ENCODE results near the gene XIAP. TPM values are rescaled to one million over a fixed set of nuclear protein-coding genes. Genes with fewer than 3 reads are reported as not detected.

XIAP gene
- total RNA-seq, 2 donors from 2014 or later: 30.0 to 56.4 TPM

DNA sequence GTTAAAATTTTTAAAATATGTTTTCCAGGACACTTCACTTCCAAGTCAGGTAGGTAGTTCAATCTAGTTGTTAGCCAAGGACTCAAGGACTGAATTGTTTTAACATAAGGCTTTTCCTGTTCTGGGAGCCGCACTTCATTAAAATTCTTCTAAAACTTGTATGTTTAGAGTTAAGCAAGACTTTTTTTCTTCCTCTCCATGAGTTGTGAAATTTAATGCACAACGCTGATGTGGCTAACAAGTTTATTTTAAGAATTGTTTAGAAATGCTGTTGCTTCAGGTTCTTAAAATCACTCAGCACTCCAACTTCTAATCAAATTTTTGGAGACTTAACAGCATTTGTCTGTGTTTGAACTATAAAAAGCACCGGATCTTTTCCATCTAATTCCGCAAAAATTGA is 49.7 kb downstream of the XIAP start:
- H3K27ac ChIP-seq: no peak overlapping the region
- DNase-seq (ENCODE audit: low spot score): no peak
- TF ChIP-seq POLR2AphosphoS5 (IDR thresholded peaks at IDR 0.05) (no peak), POLR2A (IDR thresholded peaks at IDR 0.05) (no peak)
- TF ChIP-seq, protein P1, sequence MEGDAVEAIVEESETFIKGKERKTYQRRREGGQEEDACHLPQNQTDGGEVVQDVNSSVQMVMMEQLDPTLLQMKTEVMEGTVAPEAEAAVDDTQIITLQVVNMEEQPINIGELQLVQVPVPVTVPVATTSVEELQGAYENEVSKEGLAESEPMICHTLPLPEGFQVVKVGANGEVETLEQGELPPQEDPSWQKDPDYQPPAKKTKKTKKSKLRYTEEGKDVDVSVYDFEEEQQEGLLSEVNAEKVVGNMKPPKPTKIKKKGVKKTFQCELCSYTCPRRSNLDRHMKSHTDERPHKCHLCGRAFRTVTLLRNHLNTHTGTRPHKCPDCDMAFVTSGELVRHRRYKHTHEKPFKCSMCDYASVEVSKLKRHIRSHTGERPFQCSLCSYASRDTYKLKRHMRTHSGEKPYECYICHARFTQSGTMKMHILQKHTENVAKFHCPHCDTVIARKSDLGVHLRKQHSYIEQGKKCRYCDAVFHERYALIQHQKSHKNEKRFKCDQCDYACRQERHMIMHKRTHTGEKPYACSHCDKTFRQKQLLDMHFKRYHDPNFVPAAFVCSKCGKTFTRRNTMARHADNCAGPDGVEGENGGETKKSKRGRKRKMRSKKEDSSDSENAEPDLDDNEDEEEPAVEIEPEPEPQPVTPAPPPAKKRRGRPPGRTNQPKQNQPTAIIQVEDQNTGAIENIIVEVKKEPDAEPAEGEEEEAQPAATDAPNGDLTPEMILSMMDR (IDR thresholded peaks at IDR 0.05): no peak
- H3K27me3 ChIP-seq (replicated peaks; ENCODE audit: insufficient read depth): no peaks in the 10 kb centered on the region
- H3K4me3 ChIP-seq: no peak overlapping the region
- intact Hi-C loops (cut with DNase I): no loop called here
- 78% methylated on average over 4 of the region's 4 CpGs for WGBS
- no peaks in the 10 kb centered on the region for H3K36me3 ChIP-seq
- H3K4me1 ChIP-seq (replicated peaks): no peaks in the 10 kb centered on the region
- no peaks in the 10 kb centered on the region for H3K9me3 ChIP-seq

DNA sequence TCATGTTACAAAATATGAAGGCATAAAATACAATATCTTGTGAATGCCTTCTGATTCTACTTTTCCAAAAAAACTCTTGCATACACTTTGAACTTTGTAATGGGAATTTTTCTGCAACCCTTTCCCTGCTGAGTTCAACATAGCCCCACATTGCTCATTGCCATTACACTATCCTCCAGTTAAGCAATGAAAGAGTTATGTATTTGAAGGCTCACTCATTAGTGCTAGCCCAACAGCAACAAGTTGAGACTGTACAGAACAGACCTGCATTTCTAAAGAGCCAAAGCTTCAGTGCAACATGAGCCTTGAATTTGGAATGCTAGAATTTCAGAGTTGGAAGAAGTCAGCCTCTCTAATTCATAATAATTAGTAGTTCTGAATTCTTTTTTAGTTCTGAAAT is 57.2 kb downstream of the XIAP start:
- Histone ChIP-seq H3K4me1 (replicated peaks) (no peaks in the 10 kb centered on the region), H3K36me3 (no peaks in the 10 kb centered on the region), H3K9me3 (no peaks in the 10 kb centered on the region), H3K4me3 (no peak overlapping the region), H3K27ac (no peak overlapping the region), H3K27me3 (replicated peaks; ENCODE audit: insufficient read depth) (no peaks in the 10 kb centered on the region)
- intact Hi-C loops (cut with DNase I): no loop called here
- no peak for DNase-seq (ENCODE audit: low spot score)
- TF ChIP-seq POLR2A (IDR thresholded peaks at IDR 0.05): no peak
- TF ChIP-seq POLR2AphosphoS5 (IDR thresholded peaks at IDR 0.05): no peak
- TF ChIP-seq, protein P1 (IDR thresholded peaks at IDR 0.05): no peak

DNA sequence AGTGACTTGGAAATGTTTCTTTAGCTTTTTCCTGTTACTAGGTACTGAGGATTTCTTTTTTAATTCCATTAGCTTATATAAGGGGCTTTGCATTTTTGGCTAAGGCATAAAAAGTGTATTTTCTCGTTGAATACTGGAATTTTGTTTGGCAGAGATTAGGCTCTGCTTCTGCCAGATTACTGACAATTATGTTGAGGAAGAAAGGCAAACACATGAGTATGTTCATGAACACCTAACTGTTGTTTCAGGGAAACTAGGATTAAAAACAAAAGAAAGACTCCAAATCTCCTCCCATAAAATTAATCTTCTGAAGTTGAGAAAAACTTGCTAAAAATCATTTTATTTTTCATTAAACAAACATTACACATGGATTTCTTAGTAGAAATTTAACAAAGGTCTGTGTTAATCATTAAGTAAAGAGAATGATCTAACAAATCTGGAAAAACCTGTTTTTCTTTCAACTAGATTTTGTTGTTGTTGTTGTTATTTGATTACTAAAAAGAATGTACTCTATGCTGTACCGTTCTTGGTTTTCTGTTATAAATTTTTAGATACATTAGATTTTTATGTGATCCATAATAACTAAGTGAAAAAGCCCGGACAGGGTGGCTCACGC is 58.4 kb downstream of the XIAP start:
- no peaks in the 10 kb centered on the region for H3K4me1 ChIP-seq (replicated peaks)
- H3K9me3 ChIP-seq: no peaks in the 10 kb centered on the region
- no peak for TF ChIP-seq POLR2A (IDR thresholded peaks at IDR 0.05)
- TF ChIP-seq, protein P1 (IDR thresholded peaks at IDR 0.05): no peak
- H3K36me3 ChIP-seq: no peaks in the 10 kb centered on the region
- intact Hi-C loops (cut with DNase I): no loop called here
- H3K27ac ChIP-seq: no peak overlapping the region
- no peak for DNase-seq (ENCODE audit: low spot score)
- 56% methylated on average over 4 of the region's 4 CpGs for WGBS
- H3K4me3 ChIP-seq: no peak overlapping the region
- H3K27me3 ChIP-seq (replicated peaks; ENCODE audit: insufficient read depth): no peaks in the 10 kb centered on the region

DNA sequence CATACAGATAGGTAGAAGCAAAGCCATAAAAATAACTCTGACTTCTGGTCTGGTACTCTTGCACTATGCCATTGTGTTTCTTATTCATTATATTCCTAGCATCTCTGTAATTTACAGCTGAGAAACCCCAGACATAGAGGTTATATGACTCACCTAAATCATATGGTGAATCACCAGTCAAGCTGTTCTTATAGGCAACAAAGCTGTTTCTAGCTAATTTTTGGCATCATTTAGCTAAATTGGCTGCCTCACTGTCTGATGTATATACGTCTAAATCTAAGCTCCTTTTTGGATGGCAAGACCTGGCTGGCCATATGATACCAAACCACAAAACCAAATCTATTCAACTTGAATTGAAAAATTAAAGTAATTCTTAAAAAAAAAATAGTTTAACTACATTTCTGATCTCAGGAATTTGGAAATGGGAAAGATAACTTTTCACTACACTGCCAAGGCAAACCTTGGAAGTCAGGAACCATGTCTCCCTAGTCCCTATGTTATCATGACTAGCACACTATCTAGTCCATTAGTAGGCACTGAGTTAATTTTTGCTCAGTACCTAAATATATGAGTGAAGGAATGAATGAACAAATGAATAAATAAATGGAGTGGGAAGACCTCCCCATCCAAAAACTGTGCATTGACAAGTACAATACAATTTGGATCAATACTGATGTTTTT is 60.4 kb downstream of the XIAP start:
- intact Hi-C loops (cut with DNase I): no loop called here
- no peak overlapping the region for H3K27ac ChIP-seq
- DNase-seq (ENCODE audit: low spot score): no peak
- no peak overlapping the region for H3K4me3 ChIP-seq
- H3K36me3 ChIP-seq: no peaks in the 10 kb centered on the region
- TF ChIP-seq POLR2A (IDR thresholded peaks at IDR 0.05): no peak
- no peak for TF ChIP-seq POLR2AphosphoS5 (IDR thresholded peaks at IDR 0.05)
- TF ChIP-seq, protein P1 (IDR thresholded peaks at IDR 0.05): no peak
- H3K9me3 ChIP-seq: no peaks in the 10 kb centered on the region
- 78% methylated on average over 1 of the region's 1 CpG for WGBS
- H3K4me1 ChIP-seq (replicated peaks): no peaks in the 10 kb centered on the region
- no peaks in the 10 kb centered on the region for H3K27me3 ChIP-seq (replicated peaks; ENCODE audit: insufficient read depth)

DNA sequence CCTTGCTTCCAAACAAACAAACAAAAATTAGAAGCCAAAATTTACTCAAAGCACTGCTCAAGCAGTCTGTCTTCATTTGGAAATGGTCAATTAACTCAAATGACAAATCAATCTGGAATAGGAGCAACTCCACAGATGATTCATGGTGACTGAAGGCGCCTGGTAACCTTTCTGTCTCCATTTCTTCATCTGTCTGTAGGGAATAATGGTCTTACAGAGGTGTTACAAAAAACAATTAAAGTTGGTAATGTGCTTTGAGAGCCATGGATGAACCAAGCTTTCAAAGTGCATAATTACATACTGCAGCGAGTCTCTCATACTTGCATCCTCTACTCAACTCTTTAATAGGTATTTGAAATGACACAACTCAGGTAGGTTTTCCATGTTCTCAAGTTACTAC is 63.4 kb downstream of the XIAP start:
- Histone ChIP-seq H3K9me3 (no peaks in the 10 kb centered on the region), H3K27me3 (replicated peaks; ENCODE audit: insufficient read depth) (no peaks in the 10 kb centered on the region), H3K4me3 (no peak overlapping the region), H3K27ac (no peak overlapping the region), H3K4me1 (replicated peaks) (no peaks in the 10 kb centered on the region), H3K36me3 (no peaks in the 10 kb centered on the region)
- TF ChIP-seq, protein P1 (IDR thresholded peaks at IDR 0.05): no peak
- TF ChIP-seq POLR2A (IDR thresholded peaks at IDR 0.05) (no peak), POLR2AphosphoS5 (IDR thresholded peaks at IDR 0.05) (no peak)
- 100% methylated on average over 2 of the region's 2 CpGs for WGBS
- intact Hi-C loops (cut with DNase I): no loop called here
- DNase-seq (ENCODE audit: low spot score): no peak

All from prostate gland (tissue), 2 donors.